GM12872 (cell line): Measurements from ENCODE around the gene CA4.

ENCODE experiments used
- TF ChIP-seq, protein P1 (sequence below): IDR thresholded peaks from 3 replicates; pipeline ENCODE4 v1.5.1; 2011; ENCODE audit warnings: low read depth, mild to moderate bottlenecking, low read length, moderate library complexity; ENCODE audit not compliant: insufficient read depth

The CA4 gene

GRCh38 chr17:60165971-60166370 lies 16.2 kb downstream of the CA4 start:
- TF ChIP-seq, protein P1, sequence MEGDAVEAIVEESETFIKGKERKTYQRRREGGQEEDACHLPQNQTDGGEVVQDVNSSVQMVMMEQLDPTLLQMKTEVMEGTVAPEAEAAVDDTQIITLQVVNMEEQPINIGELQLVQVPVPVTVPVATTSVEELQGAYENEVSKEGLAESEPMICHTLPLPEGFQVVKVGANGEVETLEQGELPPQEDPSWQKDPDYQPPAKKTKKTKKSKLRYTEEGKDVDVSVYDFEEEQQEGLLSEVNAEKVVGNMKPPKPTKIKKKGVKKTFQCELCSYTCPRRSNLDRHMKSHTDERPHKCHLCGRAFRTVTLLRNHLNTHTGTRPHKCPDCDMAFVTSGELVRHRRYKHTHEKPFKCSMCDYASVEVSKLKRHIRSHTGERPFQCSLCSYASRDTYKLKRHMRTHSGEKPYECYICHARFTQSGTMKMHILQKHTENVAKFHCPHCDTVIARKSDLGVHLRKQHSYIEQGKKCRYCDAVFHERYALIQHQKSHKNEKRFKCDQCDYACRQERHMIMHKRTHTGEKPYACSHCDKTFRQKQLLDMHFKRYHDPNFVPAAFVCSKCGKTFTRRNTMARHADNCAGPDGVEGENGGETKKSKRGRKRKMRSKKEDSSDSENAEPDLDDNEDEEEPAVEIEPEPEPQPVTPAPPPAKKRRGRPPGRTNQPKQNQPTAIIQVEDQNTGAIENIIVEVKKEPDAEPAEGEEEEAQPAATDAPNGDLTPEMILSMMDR: no peak

- TF ChIP-seq, protein P1: no peak
Measured at GRCh38 chr17:60167065-60167741, 17.4 kb downstream of the CA4 start.

- TF ChIP-seq, protein P1: no peak
Measured at GRCh38 chr17:60168654-60169053, 18.9 kb downstream of the CA4 start.

DNA sequence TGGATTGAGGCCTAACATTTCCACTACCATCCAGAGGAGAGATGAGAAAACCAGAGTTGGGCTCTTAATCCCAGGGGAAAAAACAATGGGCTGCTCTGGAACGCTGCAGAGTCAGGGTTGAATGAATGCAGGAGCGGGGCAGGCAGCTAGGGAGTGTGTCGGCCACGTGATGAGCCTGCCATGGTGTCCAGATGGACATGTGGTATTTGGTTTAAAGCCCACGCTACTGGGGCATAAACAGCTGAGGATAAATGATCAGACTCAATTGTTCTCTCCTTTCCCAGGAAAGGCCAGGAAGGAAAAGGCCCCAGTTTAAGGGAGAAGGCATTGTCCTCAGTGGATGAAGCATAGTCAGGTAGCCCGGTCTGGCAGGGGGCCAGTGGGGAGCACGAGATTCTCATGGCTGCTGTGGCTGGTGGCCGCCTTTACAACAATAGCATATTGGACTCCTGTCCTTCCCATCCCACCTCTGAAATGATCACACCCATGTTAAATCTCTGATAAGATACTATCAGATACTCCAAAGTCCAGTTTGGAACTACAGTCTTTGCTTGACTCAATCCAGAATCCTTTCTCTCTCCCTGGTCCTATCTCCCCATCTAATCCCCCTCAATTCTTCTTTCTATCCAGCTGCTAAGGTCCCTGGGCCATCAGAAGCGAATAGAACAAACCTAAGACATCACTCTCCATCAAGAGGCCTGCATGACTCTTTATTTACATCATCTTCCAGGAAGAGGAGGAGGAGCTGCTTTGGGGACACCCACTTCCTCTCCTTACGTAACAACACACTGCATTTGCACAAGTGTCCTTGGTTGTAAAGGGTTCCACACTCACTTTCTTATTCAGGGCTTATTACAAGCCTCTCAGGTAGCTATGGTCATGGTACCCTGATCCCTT lies 20.4 kb downstream of the CA4 start:
- TF ChIP-seq, protein P1: no peak

- TF ChIP-seq, protein P1: no peak
Measured at GRCh38 chr17:60170835-60171752, 21.3 kb downstream of the CA4 start.

DNA sequence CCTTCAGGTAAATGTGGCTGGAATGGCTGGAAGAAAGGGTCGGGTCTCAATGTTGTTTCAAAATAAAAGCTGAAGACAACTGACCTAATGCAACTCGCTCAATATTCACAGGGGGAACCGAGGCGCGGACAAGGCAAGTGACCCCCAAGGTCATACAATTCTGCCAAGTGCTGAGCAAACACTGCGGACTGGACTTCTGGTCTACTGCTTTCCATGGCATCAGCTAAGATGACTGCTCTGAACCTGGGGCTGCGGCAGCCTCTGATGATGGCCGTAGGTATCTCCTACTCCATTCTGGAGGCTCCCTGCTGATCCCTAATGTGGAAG lies 21.9 kb downstream of the CA4 start:
- TF ChIP-seq, protein P1: no peak

DNA sequence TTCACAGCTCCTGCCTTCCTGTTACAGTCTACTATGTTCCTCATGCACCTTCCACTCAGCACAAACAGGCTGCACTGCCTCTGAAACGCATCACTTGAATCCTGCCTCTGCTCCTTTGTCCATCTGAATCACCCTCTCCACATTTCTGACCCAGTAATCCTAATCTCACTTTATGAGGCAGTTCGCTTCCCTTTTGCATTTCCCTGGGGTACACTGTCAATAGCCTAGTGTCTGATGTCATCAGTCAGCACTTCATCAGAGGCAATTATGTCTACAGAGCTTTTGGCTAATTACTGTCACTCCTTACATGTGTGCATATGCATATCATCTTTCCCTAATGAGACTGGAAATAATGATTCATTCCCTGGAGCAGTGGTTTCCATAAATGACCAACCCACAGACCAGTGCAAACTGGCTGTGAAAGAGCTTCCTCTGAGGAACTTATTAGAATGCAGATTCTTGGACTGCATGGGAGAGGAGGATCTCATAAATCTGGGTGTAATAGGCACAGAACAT lies 23.6 kb downstream of the CA4 start:
- TF ChIP-seq, protein P1: no peak
